Breast epithelium (tissue), 4 donors: Measurements from ENCODE around the gene CNTNAP2. TPM values are rescaled to one million over a fixed set of nuclear protein-coding genes. Genes with fewer than 3 reads are reported as not detected.

Source experiments
- DNase-seq, 2 donors: peaks; one replicate each; pipeline ENCODE4 v3.0.0-alpha.2; 2019; ENCODE audit warnings: low spot score in 2 of 2
- H3K27ac ChIP-seq, 2 donors: fragments of 200-600 bp; sonication (generic) in 1 of 2; one replicate each; pipeline ENCODE4 v1.5.1; 2016 to 2019; ENCODE audit warnings: mild to moderate bottlenecking in 1 of 2
- H3K27me3 ChIP-seq, 2 donors: fragments of 200-600 bp; sonication (generic) in 1 of 2; one replicate each; pipeline versions ENCODE4 v1.5.1 to v1.6.0; 2017 to 2019; ENCODE audit warnings: control low read depth in 1 of 2, mild to moderate bottlenecking in 1 of 2
- H3K36me3 ChIP-seq: fragments of 200-600 bp; one replicate; pipeline ENCODE4 v1.5.1; 2019
- H3K4me1 ChIP-seq, 2 donors: fragments of 200-600 bp; sonication (generic); one replicate each; pipeline ENCODE4 v1.5.1; 2016 to 2019; ENCODE audit warnings: control low read depth in 1 of 2
- H3K4me3 ChIP-seq, 3 donors: fragments of 200-600 bp; sonication (generic); 1 replicate in 2 of 3; 2 replicates in 1 of 3; pipeline ENCODE4 v1.5.1; 2016 to 2019; ENCODE audit warnings: mild to moderate bottlenecking in 3 of 3, moderate library complexity in 2 of 3
- H3K9me3 ChIP-seq, 2 donors: fragments of 200-600 bp; sonication (generic) in 1 of 2; one replicate each; pipeline ENCODE4 v1.5.1; 2016 to 2019; ENCODE audit warnings: control low read depth in 1 of 2
- POLR2A ChIP-seq: fragments of 450-650 bp; IDR thresholded peaks from one replicate; pipeline ENCODE4 v1.6.1; 2016; ENCODE audit warnings: antibody characterized with exemption, mild to moderate bottlenecking, moderate library complexity
- POLR2AphosphoS5 ChIP-seq, 3 donors: sonication (generic); formaldehyde crosslinking; IDR thresholded peaks; one replicate each; pipeline ENCODE4 v1.6.1; 2017; ENCODE audit warnings: antibody characterized with exemption in 3 of 3
- intact Hi-C: fragments of 100-400 bp; cut with DNase I; formaldehyde crosslinking; loops from one replicate; pipeline ENCODE4 v1.15.1; 2023; ENCODE audit warnings: low total_unique reads
- total RNA-seq, 3 donors: library from RNA; depleted of rRNA; stranded (reverse); fragments of >200 nt; gene quantifications; one replicate each; pipeline ENCODE4 v1.1.0, GENCODE V29; 2016
- TF ChIP-seq, protein P1 (sequence below), 3 donors: fragments of 450-650 bp; IDR thresholded peaks; one replicate each; pipeline ENCODE4 v1.5.1; 2016 to 2017; ENCODE audit warnings: antibody characterized with exemption in 3 of 3, mild to moderate bottlenecking in 3 of 3, moderate library complexity in 3 of 3

CNTNAP2 gene
- total RNA-seq, 3 donors from 2014 or later = 0.29 to 0.66 TPM; not detected in 1

DNA sequence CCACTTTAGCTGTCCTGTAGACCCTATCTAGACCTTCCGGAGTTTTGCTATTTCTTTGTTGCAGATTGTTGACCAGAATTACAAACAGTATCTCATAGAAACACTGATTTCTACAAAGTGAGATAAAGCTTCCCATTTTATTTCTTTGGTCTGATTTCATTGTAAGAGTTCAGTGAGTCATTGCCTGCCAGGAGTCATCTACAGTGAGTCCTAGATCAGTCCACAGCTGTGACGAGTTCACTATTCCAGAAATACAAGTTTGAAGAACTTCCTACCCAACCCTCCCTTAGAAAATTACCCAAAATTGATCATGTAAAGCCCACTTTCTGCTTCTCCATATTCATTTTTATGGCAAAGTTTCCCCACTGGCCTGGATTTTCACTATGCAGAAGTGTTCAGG is 905.5 kb downstream of the CNTNAP2 start:
- H3K9me3 ChIP-seq = no peaks in the 10 kb centered on the region
- H3K27ac ChIP-seq = no peak overlapping the region
- no peak for DNase-seq
- intact Hi-C loops = no loop called here
- no peaks in the 10 kb centered on the region for H3K36me3 ChIP-seq
- no peaks in the 10 kb centered on the region for H3K27me3 ChIP-seq
- no peak overlapping the region for H3K4me3 ChIP-seq
- TF ChIP-seq, protein P1, sequence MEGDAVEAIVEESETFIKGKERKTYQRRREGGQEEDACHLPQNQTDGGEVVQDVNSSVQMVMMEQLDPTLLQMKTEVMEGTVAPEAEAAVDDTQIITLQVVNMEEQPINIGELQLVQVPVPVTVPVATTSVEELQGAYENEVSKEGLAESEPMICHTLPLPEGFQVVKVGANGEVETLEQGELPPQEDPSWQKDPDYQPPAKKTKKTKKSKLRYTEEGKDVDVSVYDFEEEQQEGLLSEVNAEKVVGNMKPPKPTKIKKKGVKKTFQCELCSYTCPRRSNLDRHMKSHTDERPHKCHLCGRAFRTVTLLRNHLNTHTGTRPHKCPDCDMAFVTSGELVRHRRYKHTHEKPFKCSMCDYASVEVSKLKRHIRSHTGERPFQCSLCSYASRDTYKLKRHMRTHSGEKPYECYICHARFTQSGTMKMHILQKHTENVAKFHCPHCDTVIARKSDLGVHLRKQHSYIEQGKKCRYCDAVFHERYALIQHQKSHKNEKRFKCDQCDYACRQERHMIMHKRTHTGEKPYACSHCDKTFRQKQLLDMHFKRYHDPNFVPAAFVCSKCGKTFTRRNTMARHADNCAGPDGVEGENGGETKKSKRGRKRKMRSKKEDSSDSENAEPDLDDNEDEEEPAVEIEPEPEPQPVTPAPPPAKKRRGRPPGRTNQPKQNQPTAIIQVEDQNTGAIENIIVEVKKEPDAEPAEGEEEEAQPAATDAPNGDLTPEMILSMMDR (IDR thresholded peaks at IDR 0.05) = no peak
- TF ChIP-seq POLR2AphosphoS5 (IDR thresholded peaks at IDR 0.05) = no peak
- TF ChIP-seq POLR2A = no peak
- H3K4me1 ChIP-seq = no peaks in the 10 kb centered on the region

DNA sequence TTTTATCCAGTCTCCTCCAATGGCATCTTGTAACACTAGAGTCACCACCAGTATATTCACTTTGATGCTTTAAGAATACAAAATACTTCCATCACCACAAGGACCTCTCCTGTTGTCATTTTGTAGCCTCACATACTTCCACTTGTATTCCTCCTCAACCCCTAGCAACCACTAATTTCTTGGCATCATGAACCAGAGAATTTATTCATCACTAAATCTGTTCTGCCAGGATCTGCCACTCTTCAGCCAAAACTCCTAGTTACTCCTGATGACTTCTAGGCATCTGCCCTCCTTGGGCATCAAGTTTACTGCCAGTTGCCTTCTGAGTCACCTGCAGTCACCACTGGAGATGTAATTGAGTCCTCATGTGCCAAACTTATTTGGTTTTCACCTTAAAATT is 906.8 kb downstream of the CNTNAP2 start:
- no peak for DNase-seq
- Histone ChIP-seq H3K27me3 (no peaks in the 10 kb centered on the region), H3K36me3 (no peaks in the 10 kb centered on the region), H3K27ac (no peak overlapping the region), H3K4me1 (no peaks in the 10 kb centered on the region), H3K4me3 (no peak overlapping the region), H3K9me3 (no peaks in the 10 kb centered on the region)
- intact Hi-C loops = no loop called here
- TF ChIP-seq POLR2A (no peak), POLR2AphosphoS5 (IDR thresholded peaks at IDR 0.05) (no peak)
- TF ChIP-seq, protein P1 (IDR thresholded peaks at IDR 0.05) = no peak

DNA sequence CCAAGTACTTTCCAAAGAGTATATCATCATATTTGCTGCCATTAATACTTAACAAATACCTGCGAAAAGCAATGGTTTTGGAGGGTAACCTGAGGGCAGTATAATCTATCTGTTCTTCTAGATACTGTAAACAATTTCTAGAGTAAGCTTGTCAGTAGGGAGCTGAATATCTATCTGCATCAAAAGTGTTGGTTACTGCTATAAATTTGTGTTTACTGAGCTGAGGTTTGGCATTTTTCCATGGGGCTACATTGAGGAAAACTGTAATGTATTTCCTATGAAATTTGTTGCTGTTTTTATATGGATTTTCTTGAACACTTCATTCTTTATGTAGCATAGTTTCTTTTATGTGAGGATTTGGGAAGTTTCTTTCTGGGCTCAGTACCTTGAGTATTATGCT is 913.4 kb downstream of the CNTNAP2 start:
- intact Hi-C loops = no loop called here
- Histone ChIP-seq H3K27ac (no peak overlapping the region), H3K9me3 (no peaks in the 10 kb centered on the region), H3K36me3 (peaks cover 4% of the 10 kb centered on the region), H3K27me3 (no peaks in the 10 kb centered on the region), H3K4me3 (no peak overlapping the region), H3K4me1 (no peaks in the 10 kb centered on the region)
- no peak for TF ChIP-seq POLR2AphosphoS5 (IDR thresholded peaks at IDR 0.05)
- no peak for TF ChIP-seq POLR2A
- TF ChIP-seq, protein P1 (IDR thresholded peaks at IDR 0.05) = no peak
- no peak for DNase-seq

DNA sequence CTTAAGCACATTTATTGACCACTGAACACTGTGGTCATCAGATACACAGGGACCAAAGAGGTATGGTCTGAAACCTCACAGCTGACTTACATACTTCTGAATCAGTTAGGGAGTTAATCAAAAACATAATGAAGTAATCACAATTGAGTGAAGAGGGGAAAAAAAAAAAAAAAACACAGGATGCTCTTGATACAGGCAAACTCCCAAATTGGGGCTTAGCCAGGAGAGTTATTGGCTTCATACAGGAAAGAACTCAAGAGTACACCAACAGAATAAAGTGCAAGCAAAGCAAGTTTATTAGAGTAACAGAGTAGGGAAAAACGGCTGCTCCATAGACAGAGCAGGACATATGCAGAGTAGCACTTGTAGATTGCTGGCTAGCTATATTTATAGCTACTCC is 917.0 kb downstream of the CNTNAP2 start:
- H3K27ac ChIP-seq = no peak overlapping the region
- no peaks in the 10 kb centered on the region for H3K4me1 ChIP-seq
- no peak for DNase-seq
- H3K9me3 ChIP-seq = no peaks in the 10 kb centered on the region
- intact Hi-C loops = no loop called here
- H3K27me3 ChIP-seq = no peaks in the 10 kb centered on the region
- no peak overlapping the region for H3K4me3 ChIP-seq
- TF ChIP-seq POLR2AphosphoS5 (IDR thresholded peaks at IDR 0.05) (no peak), POLR2A (no peak)
- TF ChIP-seq, protein P1 (IDR thresholded peaks at IDR 0.05) = no peak
- peaks cover 4% of the 10 kb centered on the region for H3K36me3 ChIP-seq

DNA sequence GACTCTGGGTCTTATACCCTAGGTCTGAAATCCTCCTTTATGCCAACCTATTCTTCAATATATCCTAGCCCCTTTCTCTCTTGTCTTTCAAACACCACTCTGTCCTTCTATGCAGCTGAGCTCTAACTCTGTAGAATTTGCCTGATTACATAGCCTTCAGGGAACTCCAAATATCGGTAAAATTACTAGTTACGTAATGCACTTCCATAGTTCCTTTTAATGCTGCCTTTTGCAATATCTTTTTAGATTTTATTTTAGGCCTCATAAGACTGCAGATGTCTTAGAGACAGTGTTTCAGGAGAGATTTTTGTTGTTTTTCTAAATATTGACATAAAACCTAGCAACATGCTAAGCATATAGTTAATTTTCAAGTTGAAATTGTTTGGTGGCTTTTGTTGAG is 924.8 kb downstream of the CNTNAP2 start:
- no peak for TF ChIP-seq POLR2A
- no peak for TF ChIP-seq POLR2AphosphoS5 (IDR thresholded peaks at IDR 0.05)
- TF ChIP-seq, protein P1 (IDR thresholded peaks at IDR 0.05) = no peak
- H3K27ac ChIP-seq = no peak overlapping the region
- H3K27me3 ChIP-seq = no peaks in the 10 kb centered on the region

More for the DNA sequence above, 924.8 kb downstream of the CNTNAP2 start:
- H3K4me3 ChIP-seq = no peak overlapping the region
- H3K9me3 ChIP-seq = no peaks in the 10 kb centered on the region
- H3K36me3 ChIP-seq = no peaks in the 10 kb centered on the region
- DNase-seq = no peak
- H3K4me1 ChIP-seq = no peaks in the 10 kb centered on the region
- intact Hi-C loops = no loop called here
